Eye (tissue), 1 donor: Measurements from ENCODE around the gene PRDM10.
"Not testable (repeated sequence)": the region's sequence is repeated elsewhere in the genome, so short reads cannot be mapped to it uniquely, and the experiment has no call there.

Experiments used
- DNase-seq: peaks from one replicate; pipeline ENCODE4 v3.0.0-alpha.2; 2015

The PRDM10 gene

GRCh38 chr11:130002352-130002845 lies at the start of gene PRDM10:
TSS of gene PRDM10 (minus strand) at chr11:130002835. CDS start at chr11:129960964, 41,871 bp downstream.
- peak; percentile 98 for DNase-seq

- no peak for DNase-seq
Observed at GRCh38 chr11:130051082-130051481, 48.4 kb upstream of the PRDM10 start.

GRCh38 chr11:130050257-130050656 lies 47.6 kb upstream of the PRDM10 start:
- DNase-seq: no peak

GRCh38 chr11:130049328-130049771 lies 46.7 kb upstream of the PRDM10 start:
- DNase-seq: no peak

GRCh38 chr11:130047141-130047540 lies 44.5 kb upstream of the PRDM10 start:
- DNase-seq: no peak

GRCh38 chr11:130043575-130043974 lies 40.9 kb upstream of the PRDM10 start:
- no peak for DNase-seq

GRCh38 chr11:130042093-130042591 lies 39.5 kb upstream of the PRDM10 start:
- DNase-seq: no peak

- no peak for DNase-seq
Observed at GRCh38 chr11:130040281-130040940, 37.8 kb upstream of the PRDM10 start.

- DNase-seq: no peak
Observed at GRCh38 chr11:130037881-130038585, 35.4 kb upstream of the PRDM10 start.

- DNase-seq: no peak
Observed at GRCh38 chr11:130037058-130037457, 34.4 kb upstream of the PRDM10 start.

GRCh38 chr11:130034236-130034635 lies 31.6 kb upstream of the PRDM10 start:
- DNase-seq: no peak

- no peak for DNase-seq
Observed at GRCh38 chr11:130032931-130033330, 30.3 kb upstream of the PRDM10 start.

- DNase-seq: no peak
Observed at GRCh38 chr11:130031945-130032344, 29.3 kb upstream of the PRDM10 start.

GRCh38 chr11:130031056-130031455 lies 28.4 kb upstream of the PRDM10 start:
- DNase-seq: no peak

GRCh38 chr11:130029137-130029536 lies 26.5 kb upstream of the PRDM10 start:
- no peak for DNase-seq

- no peak for DNase-seq
Observed at GRCh38 chr11:130025371-130025770, 22.7 kb upstream of the PRDM10 start.

GRCh38 chr11:130024361-130024760 lies 21.7 kb upstream of the PRDM10 start:
- no peak for DNase-seq

- DNase-seq: peak; percentile 50
Observed at GRCh38 chr11:130023204-130023603, 20.6 kb upstream of the PRDM10 start.

GRCh38 chr11:130022799-130023198 lies 20.2 kb upstream of the PRDM10 start:
- DNase-seq: no peak

GRCh38 chr11:130021606-130022005 lies 19.0 kb upstream of the PRDM10 start:
- DNase-seq: not testable (repeated sequence)

- no peak for DNase-seq
Observed at GRCh38 chr11:130020323-130020722, 17.7 kb upstream of the PRDM10 start.

GRCh38 chr11:130015846-130016245 lies 13.2 kb upstream of the PRDM10 start:
- not testable (repeated sequence) for DNase-seq

- DNase-seq: no peak
Observed at GRCh38 chr11:130008326-130008725, 5.7 kb upstream of the PRDM10 start.

- DNase-seq: no peak
Observed at GRCh38 chr11:130006929-130007328, 4.3 kb upstream of the PRDM10 start.
